Frontal cortex (tissue), 4 donors: ENCODE measurements around the gene TSC2. TPM values are rescaled to one million over a fixed set of nuclear protein-coding genes. Genes with fewer than 3 reads are reported as not detected.
A peak's percentile ranks its signal among the peaks of the same experiment; 100 is the strongest.

Source experiments
- DNase-seq, 2 donors: peaks; one replicate each; pipeline ENCODE4 v3.0.0; 2012; ENCODE audit warnings: low spot score in 2 of 2
- FAIRE-seq: peaks from 2 replicates; lab custom pipeline; 2012; peaks lifted over from hg19 to GRCh38; lab: Jason Lieb, UNC
- total RNA-seq: library from RNA; depleted of rRNA; stranded (reverse); fragments of >200 nt; gene quantifications from one replicate; pipeline ENCODE4 v1.2.3, GENCODE V29; 2014
- donor health status: control.
- donor health status: control.
- donor health status: control.

The TSC2 gene
- 39.5 TPM for total RNA-seq

GRCh38 chr16:2047330-2048115 is at the start of gene TSC2, which contains the start of gene NTHL1:
TSS of gene TSC2 (plus strand) at chr16:2047985. CDS start at chr16:2048616, 631 bp downstream.
TSS of gene NTHL1 (minus strand) at chr16:2047834. CDS start at chr16:2047823, 11 bp downstream.
- no peak for FAIRE-seq
- peak; percentile 98 to 99 for DNase-seq

GRCh38 chr16:1998360-1998835 is 49.4 kb upstream of the TSC2 start:
- FAIRE-seq (no peak), DNase-seq (no peak)

- DNase-seq (no peak), FAIRE-seq (no peak)
Observed at GRCh38 chr16:1998852-1999801, 48.7 kb upstream of the TSC2 start.

- no peak for FAIRE-seq
- no peak for DNase-seq
Observed at GRCh38 chr16:1999866-2000514, 47.8 kb upstream of the TSC2 start.

- DNase-seq (no peak), FAIRE-seq (no peak)
Observed at GRCh38 chr16:2001035-2001434, 46.8 kb upstream of the TSC2 start.

- FAIRE-seq = no peak
- DNase-seq = no peak
Observed at GRCh38 chr16:2001456-2002355, 46.1 kb upstream of the TSC2 start.

GRCh38 chr16:2002406-2003230 is 45.2 kb upstream of the TSC2 start:
- no peak for DNase-seq
- no peak for FAIRE-seq

- DNase-seq (no peak), FAIRE-seq (no peak)
Observed at GRCh38 chr16:2003231-2003826, 44.5 kb upstream of the TSC2 start.

GRCh38 chr16:2003827-2004641 is 43.8 kb upstream of the TSC2 start:
- no peak for FAIRE-seq
- peak; percentile 80 to 90 for DNase-seq

GRCh38 chr16:2004795-2005517 is 42.8 kb upstream of the TSC2 start:
- no peak for FAIRE-seq
- no peak for DNase-seq

GRCh38 chr16:2005646-2006045 is 42.1 kb upstream of the TSC2 start:
- no peak for FAIRE-seq

GRCh38 chr16:2006317-2006716 is 41.5 kb upstream of the TSC2 start:
- DNase-seq = no peak
- FAIRE-seq = no peak

More at GRCh38 chr16:2005646-2006045, 42.1 kb upstream of the TSC2 start:
- DNase-seq = no peak

- no peak for DNase-seq
- FAIRE-seq = no peak
Observed at GRCh38 chr16:2007081-2007836, 40.5 kb upstream of the TSC2 start.

GRCh38 chr16:2008009-2008526 is 39.7 kb upstream of the TSC2 start:
- FAIRE-seq (no peak), DNase-seq (no peak)

- FAIRE-seq (no peak), DNase-seq (no peak)
Observed at GRCh38 chr16:2008631-2009163, 39.1 kb upstream of the TSC2 start.
